Measurements from ENCODE around the gene SLC29A1. TPM values are rescaled to one million over a fixed set of nuclear protein-coding genes. Genes with fewer than 3 reads are reported as not detected.
A peak's percentile ranks its signal among the peaks of the same experiment; 100 is the strongest.

The SLC29A1 gene
- total and polyA plus RNA-seq, 9 of the 15 experiments (the other 6 are each of a cell fraction or from before 2014, with no cell fraction given): 18.9 to 170 (median 57.7) TPM

- TF ChIP-seq U2AF2 (optimal IDR thresholded peaks at IDR 0.05; ENCODE audit: low read depth, low read length) (no peak), MYC (IDR thresholded peaks at IDR 0.05; ENCODE audit: low read depth, low read length) (peak; percentile 56), MYC (CRISPR knock-in tag; IDR thresholded peaks at IDR 0.05; ENCODE audit: borderline replicate concordance, low read depth) (peak; percentile 86; the same call in 1 of the 2 replicates), ZBTB5 (IDR thresholded peaks at IDR 0.05) (no peak), ZBTB7A (IDR thresholded peaks at IDR 0.05; ENCODE audit: borderline replicate concordance, control insufficient read depth, low read depth, low read length) (peak; percentile 94), CHD1 (IDR thresholded peaks at IDR 0.05; ENCODE audit: low read length) (peak; percentile 62), SAP30 (IDR thresholded peaks at IDR 0.05; ENCODE audit: borderline replicate concordance, insufficient read depth, low read depth, low read length, poor library complexity, severe bottlenecking) (peak; percentile 61), ATF7 (IDR thresholded peaks at IDR 0.05) (peak; percentile 33), KAT2B (IDR thresholded peaks at IDR 0.05; ENCODE audit: low read depth, low read length) (no peak), KLF10 (CRISPR knock-in tag; IDR thresholded peaks at IDR 0.05) (no peak), ELF1 (tag; IDR thresholded peaks at IDR 0.05) (peak; percentile 95), ZBTB26 (CRISPR knock-in tag; IDR thresholded peaks at IDR 0.05) (no peak), PCBP1 (IDR thresholded peaks at IDR 0.05; ENCODE audit: low read depth, low read length, poor library complexity, severe bottlenecking) (peak; percentile 35), NBN (IDR thresholded peaks at IDR 0.05; ENCODE audit: low read depth) (peak; percentile 40; the same call in 1 of the 2 replicates), GATAD2A (IDR thresholded peaks at IDR 0.05) (0 out of 2 replicates have a peak, but pooled peaks have one; percentile 16), NEUROD1 (IDR thresholded peaks at IDR 0.05; ENCODE audit: borderline replicate concordance, low read depth, low read length, partially characterized antibody) (peak; percentile 46), YY1 (IDR thresholded peaks at IDR 0.05; ENCODE audit: borderline replicate concordance in 1 of 3, control insufficient read depth in 1 of 3, extremely low read depth in 1 of 3, insufficient read depth in 3 of 3, insufficient read length in 1 of 3, insufficient replicate concordance in 2 of 3, low read depth in 1 of 3, low read length in 2 of 3) (peak in 2 of 3 experiments; percentile 31 to 36), RAD21 (CRISPR knock-in tag; conservative IDR thresholded peaks at IDR 0.05 in 1 of 2, IDR thresholded peaks at IDR 0.05 in 1 of 2) (peak; percentile 23 to 75; a peak in 2 of 4 replicates), EP400 (IDR thresholded peaks at IDR 0.05) (peak; percentile 41; the same call in 1 of the 2 replicates), SPI1 (IDR thresholded peaks at IDR 0.05; ENCODE audit: borderline replicate concordance, low read depth, low read length) (no peak), TGIF2 (CRISPR knock-in tag; IDR thresholded peaks at IDR 0.05) (peak; percentile 87; the same call in 1 of the 2 replicates), HNRNPL (IDR thresholded peaks at IDR 0.05; ENCODE audit: low read depth, low read length) (peak; percentile 64; the same call in 1 of the 2 replicates), MTA3 (IDR thresholded peaks at IDR 0.05; ENCODE audit: borderline replicate concordance) (peak; percentile 77; the same call in 1 of the 2 replicates)
These were observed 41.8 kb downstream of the SLC29A1 start, which contains the start of gene NFKBIE (continued) for GRCh38 chr6:44265007-44265721.
